Uterus (tissue), 4 donors: Measurements from ENCODE around the gene SERHL2. TPM values are rescaled to one million over a fixed set of nuclear protein-coding genes. Genes with fewer than 3 reads are reported as not detected.
"Not testable (repeated sequence)": the region's sequence is repeated elsewhere in the genome, so short reads cannot be mapped to it uniquely, and the experiment has no call there.

Experiments
- DNase-seq, 2 donors: peaks; one replicate each; pipeline ENCODE4 v3.0.0-alpha.2; 2019 to 2020
- H3K27ac ChIP-seq, 2 donors: fragments of 200-600 bp; sonication (generic); 1 replicate in 1 of 2; 2 replicates in 1 of 2; pipeline ENCODE4 v1.5.1; 2016 to 2018
- H3K27me3 ChIP-seq, 2 donors: fragments of 200-600 bp; sonication (generic); one replicate each; pipeline ENCODE4 v1.5.1; 2018 to 2019; ENCODE audit warnings: control low read depth in 1 of 2
- H3K36me3 ChIP-seq, 2 donors: fragments of 200-600 bp; sonication (generic); one replicate each; pipeline ENCODE4 v1.5.1; 2019; ENCODE audit warnings: control low read depth in 1 of 2
- H3K4me1 ChIP-seq, 2 donors: fragments of 200-600 bp; sonication (generic); one replicate each; pipeline ENCODE4 v1.5.1; 2018 to 2019; ENCODE audit warnings: control low read depth in 1 of 2
- H3K4me3 ChIP-seq, 2 donors: fragments of 200-600 bp; sonication (generic); 1 replicate in 1 of 2; 2 replicates in 1 of 2; pipeline ENCODE4 v1.5.1; 2018 to 2019; ENCODE audit warnings: mild to moderate bottlenecking in 1 of 2
- H3K9me3 ChIP-seq, 2 donors: fragments of 200-600 bp; sonication (generic); one replicate each; pipeline ENCODE4 v1.5.1; 2019; ENCODE audit warnings: control low read depth in 1 of 2
- POLR2A ChIP-seq, 2 donors: fragments of 450-650 bp; IDR thresholded peaks; one replicate each; pipeline ENCODE4 v1.6.1; 2016; ENCODE audit warnings: antibody characterized with exemption in 2 of 2, mild to moderate bottlenecking in 1 of 2, moderate library complexity in 1 of 2
- intact Hi-C: fragments of 100-400 bp; cut with DNase I; formaldehyde crosslinking; loops from one replicate; pipeline ENCODE4 v1.15.1; 2023; ENCODE audit warnings: low total_unique reads
- total RNA-seq, 4 donors: library from RNA; depleted of rRNA in 3 of 4; stranded (reverse); fragments of >200 nt in 3 of 4; gene quantifications; one replicate each; pipeline versions ENCODE4 v1.1.0 to v1.2.4, GENCODE V29; 2014 to 2023
- TF ChIP-seq, protein P1 (sequence below), 4 experiments: fragments of 200-600 bp in 2 of 4; fragments of 450-650 bp in 2 of 4; sonication (generic) in 2 of 4; IDR thresholded peaks; one replicate each; pipeline ENCODE4 v1.5.1; 2016 to 2019; ENCODE audit warnings: antibody characterized with exemption in 4 of 4, mild to moderate bottlenecking in 2 of 4, moderate library complexity in 1 of 4
- donor health status: DM: yes; HTN: yes; CAD: no.

Gene SERHL2, protein sequence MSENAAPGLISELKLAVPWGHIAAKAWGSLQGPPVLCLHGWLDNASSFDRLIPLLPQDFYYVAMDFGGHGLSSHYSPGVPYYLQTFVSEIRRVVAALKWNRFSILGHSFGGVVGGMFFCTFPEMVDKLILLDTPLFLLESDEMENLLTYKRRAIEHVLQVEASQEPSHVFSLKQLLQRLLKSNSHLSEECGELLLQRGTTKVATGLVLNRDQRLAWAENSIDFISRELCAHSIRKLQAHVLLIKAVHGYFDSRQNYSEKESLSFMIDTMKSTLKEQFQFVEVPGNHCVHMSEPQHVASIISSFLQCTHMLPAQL
- total RNA-seq: 1 to 10 TPM; 3.6 to 9.9 (median 6.7) TPM

DNA sequence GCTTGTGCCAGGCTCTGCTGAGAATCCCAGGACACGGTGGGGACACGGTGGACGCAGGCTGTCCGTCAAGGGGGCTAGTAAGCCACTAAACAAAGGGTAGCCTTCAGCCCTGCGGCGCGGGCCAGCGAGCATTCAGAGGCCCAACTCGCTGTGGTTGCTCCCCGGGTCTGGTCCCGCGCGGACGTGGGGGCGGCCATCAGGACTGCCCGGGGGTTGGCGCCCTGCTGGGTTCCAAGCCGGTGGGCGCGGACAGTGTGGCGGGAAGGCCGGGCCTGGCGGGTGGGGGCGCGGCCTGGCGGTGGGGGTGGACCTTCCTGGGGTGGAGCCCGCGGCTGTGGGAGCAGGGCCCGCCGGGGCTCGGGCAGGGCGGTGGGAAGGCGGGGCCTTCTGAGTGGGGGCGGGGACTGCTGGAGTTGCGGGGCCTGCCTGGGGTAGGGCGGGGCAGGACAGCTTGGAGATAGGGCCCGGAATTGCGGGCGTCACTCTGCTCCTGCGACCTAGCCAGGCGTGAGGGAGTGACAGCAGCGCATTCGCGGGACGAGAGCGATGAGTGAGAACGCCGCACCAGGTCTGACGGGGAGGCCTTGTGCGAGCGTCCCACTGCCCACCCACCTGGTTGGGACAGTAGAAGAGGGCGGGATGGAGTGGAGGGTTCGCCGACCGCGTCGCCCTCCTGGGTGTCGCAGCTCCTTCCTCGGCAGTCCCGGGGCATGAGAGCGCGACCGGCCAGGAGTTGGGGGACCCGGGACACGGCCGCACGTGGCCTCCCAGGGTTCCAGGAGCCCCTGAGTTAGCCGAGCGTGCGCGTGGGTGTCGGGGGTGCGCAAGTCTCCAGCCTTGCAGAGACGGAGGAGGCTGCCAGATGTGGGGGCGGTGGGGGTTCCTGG lies at the start of gene SERHL2:
Gene SERHL2 (plus strand): TSS at position 482 of the 887 bp plus-strand sequence. CDS start 65 bp downstream, at position 547.
- intact Hi-C loops: no loop called here
- H3K9me3 ChIP-seq: no peaks in the 10 kb centered on the region
- H3K4me3 ChIP-seq: peak within 1 kb of the TSS; percentile 54 to 69
- peak within 1 kb of the TSS; percentile 63 to 77 for H3K27ac ChIP-seq
- DNase-seq: peak; percentile 90 to 93
- peaks cover 0 to 3% of the 10 kb centered on the region in 2 donors for H3K4me1 ChIP-seq
- peak; percentile 25 to 50 for TF ChIP-seq POLR2A (IDR thresholded peaks at IDR 0.05)
- TF ChIP-seq, protein P1, sequence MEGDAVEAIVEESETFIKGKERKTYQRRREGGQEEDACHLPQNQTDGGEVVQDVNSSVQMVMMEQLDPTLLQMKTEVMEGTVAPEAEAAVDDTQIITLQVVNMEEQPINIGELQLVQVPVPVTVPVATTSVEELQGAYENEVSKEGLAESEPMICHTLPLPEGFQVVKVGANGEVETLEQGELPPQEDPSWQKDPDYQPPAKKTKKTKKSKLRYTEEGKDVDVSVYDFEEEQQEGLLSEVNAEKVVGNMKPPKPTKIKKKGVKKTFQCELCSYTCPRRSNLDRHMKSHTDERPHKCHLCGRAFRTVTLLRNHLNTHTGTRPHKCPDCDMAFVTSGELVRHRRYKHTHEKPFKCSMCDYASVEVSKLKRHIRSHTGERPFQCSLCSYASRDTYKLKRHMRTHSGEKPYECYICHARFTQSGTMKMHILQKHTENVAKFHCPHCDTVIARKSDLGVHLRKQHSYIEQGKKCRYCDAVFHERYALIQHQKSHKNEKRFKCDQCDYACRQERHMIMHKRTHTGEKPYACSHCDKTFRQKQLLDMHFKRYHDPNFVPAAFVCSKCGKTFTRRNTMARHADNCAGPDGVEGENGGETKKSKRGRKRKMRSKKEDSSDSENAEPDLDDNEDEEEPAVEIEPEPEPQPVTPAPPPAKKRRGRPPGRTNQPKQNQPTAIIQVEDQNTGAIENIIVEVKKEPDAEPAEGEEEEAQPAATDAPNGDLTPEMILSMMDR (IDR thresholded peaks at IDR 0.05): no peak
- H3K36me3 ChIP-seq: no peaks in the 10 kb centered on the region
- H3K27me3 ChIP-seq: no peaks in the 10 kb centered on the region

DNA sequence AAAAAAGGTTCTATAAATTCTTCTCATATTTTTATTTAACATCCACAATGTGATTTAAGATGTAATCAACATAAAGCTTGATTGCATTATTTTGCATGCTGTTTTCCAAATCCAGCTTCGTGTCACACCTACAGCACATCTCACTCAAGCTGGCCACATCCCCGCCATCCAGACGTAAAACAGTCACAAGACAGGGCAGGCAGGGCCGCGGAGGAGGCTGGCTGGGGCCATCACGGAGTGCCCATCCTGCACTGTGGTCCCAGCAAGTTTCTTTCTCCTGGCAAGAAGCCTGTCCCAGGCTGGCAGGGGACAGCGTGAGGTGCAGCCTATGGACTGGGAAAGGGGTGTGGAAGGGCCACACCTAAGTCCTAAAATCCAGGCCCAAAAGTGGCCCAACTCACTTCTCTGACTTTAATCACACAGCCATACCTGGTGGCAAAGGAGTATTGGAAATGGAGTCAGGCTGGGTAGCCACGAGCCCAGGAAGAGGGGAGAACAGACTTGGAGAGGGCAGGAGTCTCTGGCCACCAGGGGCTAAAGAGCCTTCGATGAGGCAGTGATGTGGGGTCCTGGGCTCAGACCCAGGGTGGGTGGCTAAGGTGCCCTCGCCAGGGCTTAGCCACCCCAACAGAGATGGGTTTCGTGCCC lies 45.3 kb upstream of the SERHL2 start:
- H3K4me1 ChIP-seq, H3K4me3 ChIP-seq, H3K27ac ChIP-seq, intact Hi-C loops, H3K9me3 ChIP-seq, H3K27me3 ChIP-seq, DNase-seq, H3K36me3 ChIP-seq: not testable (repeated sequence)

DNA sequence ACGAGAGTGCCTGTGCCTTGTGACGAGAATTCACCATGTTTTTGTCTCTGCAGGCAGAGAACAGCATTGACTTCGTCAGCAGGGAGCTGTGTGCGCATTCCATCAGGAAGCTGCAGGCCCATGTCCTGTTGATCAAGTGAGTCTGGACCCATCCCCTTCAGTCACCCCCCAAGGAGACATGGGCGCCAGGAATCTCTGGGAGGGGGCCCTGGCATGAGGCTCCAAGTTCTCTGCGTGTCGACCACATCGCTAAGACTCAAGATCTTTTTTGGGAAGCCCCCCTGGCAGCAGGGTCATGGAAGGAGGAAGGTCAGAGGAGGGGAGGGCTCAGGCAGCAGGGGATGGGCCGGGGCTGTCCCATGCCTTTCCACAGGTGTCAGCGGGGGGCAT lies 44.8 kb upstream of the SERHL2 start:
- H3K27ac ChIP-seq, H3K27me3 ChIP-seq, H3K9me3 ChIP-seq, H3K36me3 ChIP-seq, DNase-seq, intact Hi-C loops, H3K4me3 ChIP-seq, H3K4me1 ChIP-seq: not testable (repeated sequence)

DNA sequence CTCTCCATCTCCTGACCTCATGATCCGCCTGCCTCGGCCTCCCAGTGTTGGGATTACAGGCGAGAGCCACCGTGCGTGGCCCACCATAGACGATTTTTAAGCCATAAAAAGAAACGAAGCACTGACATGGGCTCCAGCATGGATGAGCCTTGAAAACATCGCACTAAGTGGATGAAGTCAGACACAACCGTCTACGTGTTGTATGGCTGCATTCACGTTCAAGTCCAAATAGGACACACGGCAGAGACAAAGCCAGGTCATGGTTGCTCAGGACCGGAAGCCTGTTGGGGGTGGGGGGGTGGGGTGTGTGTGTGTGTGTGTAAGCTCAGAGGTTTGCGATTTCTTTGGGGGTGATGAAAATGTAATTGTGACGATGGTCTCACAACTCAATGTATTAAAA lies 44.2 kb upstream of the SERHL2 start:
- TF ChIP-seq POLR2A (IDR thresholded peaks at IDR 0.05): no peak
- TF ChIP-seq, protein P1 (IDR thresholded peaks at IDR 0.05): no peak
- Histone ChIP-seq H3K4me3 (no peak overlapping the region), H3K36me3 (no peaks in the 10 kb centered on the region), H3K27me3 (no peaks in the 10 kb centered on the region), H3K27ac (no peak overlapping the region), H3K4me1 (no peaks in the 10 kb centered on the region), H3K9me3 (no peaks in the 10 kb centered on the region)
- DNase-seq: no peak
- intact Hi-C loops: no loop called here

DNA sequence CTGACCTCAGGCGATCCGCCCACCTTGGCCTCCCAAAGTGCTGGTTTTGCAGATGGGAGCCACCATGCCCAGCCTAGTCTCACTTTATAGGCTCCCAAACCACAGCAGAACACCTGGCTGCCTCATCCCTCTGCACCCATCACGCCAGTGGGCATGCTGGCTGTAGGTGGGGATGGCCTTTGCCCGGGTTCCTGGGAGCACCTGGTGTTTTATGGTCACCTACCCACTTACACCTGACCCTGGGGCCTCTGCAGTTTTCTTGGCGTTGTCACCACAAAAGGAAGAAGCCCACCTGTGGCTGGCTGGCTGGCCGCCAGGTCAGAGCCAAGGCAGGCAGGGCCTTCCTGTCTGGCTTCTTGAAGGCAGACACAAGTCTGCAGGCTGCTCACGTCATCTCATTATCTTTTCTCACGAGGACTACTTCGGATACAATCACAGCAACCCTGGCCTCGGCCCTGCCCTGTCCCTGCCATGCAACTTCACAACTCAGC lies 42.3 kb upstream of the SERHL2 start:
- Histone ChIP-seq H3K4me3 (no peak overlapping the region), H3K27me3 (no peaks in the 10 kb centered on the region), H3K36me3 (no peaks in the 10 kb centered on the region), H3K9me3 (no peaks in the 10 kb centered on the region), H3K27ac (no peak overlapping the region), H3K4me1 (no peaks in the 10 kb centered on the region)
- no peak for TF ChIP-seq POLR2A (IDR thresholded peaks at IDR 0.05)
- TF ChIP-seq, protein P1 (IDR thresholded peaks at IDR 0.05): no peak
- no peak for DNase-seq
- intact Hi-C loops: no loop called here
